IMR-90 (cell line): ENCODE measurements around the gene CCDC33.

Experiments
- CEBPB ChIP-seq: IDR thresholded peaks from 2 replicates; pipeline ENCODE4 v1.6.1; 2012; ENCODE audit warnings: low read depth, low read length, improper control_type of control experiment
- MAFK ChIP-seq: IDR thresholded peaks from 2 replicates; pipeline ENCODE4 v1.6.1; 2012; ENCODE audit warnings: low read depth, low read length, improper control_type of control experiment
- POLR2A ChIP-seq: IDR thresholded peaks from 2 replicates; pipeline ENCODE4 v1.6.1; 2012; ENCODE audit warnings: mild to moderate bottlenecking, low read depth, low read length
- TF ChIP-seq, protein P1 (sequence below): conservative IDR thresholded peaks from 2 replicates; pipeline ENCODE4 v1.5.1; 2012; ENCODE audit warnings: mild to moderate bottlenecking, low read depth, low read length, improper control_type of control experiment

- TF ChIP-seq, protein P1, sequence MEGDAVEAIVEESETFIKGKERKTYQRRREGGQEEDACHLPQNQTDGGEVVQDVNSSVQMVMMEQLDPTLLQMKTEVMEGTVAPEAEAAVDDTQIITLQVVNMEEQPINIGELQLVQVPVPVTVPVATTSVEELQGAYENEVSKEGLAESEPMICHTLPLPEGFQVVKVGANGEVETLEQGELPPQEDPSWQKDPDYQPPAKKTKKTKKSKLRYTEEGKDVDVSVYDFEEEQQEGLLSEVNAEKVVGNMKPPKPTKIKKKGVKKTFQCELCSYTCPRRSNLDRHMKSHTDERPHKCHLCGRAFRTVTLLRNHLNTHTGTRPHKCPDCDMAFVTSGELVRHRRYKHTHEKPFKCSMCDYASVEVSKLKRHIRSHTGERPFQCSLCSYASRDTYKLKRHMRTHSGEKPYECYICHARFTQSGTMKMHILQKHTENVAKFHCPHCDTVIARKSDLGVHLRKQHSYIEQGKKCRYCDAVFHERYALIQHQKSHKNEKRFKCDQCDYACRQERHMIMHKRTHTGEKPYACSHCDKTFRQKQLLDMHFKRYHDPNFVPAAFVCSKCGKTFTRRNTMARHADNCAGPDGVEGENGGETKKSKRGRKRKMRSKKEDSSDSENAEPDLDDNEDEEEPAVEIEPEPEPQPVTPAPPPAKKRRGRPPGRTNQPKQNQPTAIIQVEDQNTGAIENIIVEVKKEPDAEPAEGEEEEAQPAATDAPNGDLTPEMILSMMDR = no peak
- no peak for TF ChIP-seq POLR2A
- TF ChIP-seq CEBPB = no peak
- TF ChIP-seq MAFK = no peak
These were observed 41.2 kb downstream of the CCDC33 start for GRCh38 chr15:74277242-74277810.
